ENCODE measurements around the gene NEK8. TPM values are rescaled to one million over a fixed set of nuclear protein-coding genes. Genes with fewer than 3 reads are reported as not detected.
A peak's percentile ranks its signal among the peaks of the same experiment; 100 is the strongest.

The NEK8 gene
- total RNA-seq, 1 donor from 2014 or later = 29.7 TPM

- intact Hi-C loops (cut with micrococcal nuclease) = no loop called here
- Mint-ChIP-seq H3K4me3 (no peak overlapping the region), H3K27ac (peak overlapping the region; percentile 99), H3K4me1 (peaks cover 94% of the 10 kb centered on the region), H3K9me3 (no peaks in the 10 kb centered on the region), H3K27me3 (no peaks in the 10 kb centered on the region), H3K36me3 (ENCODE audit: low read depth) (peaks cover 34% of the 10 kb centered on the region)
- DNase-seq (no peak), ATAC-seq (ENCODE audit: low read depth) (no peak)
- POLR2A ChIA-PET = interaction anchor here (1.1 to 23.0 kb wide), 2 partner anchors 10 to 12 kb away, joined by 5 to 2384 read pairs; partner anchors contain the start of genes NEK8, RPL23A and TLCD1
- TF ChIP-seq CTCF (IDR thresholded peaks at IDR 0.05) = no peak
- CTCF ChIA-PET = interaction anchor here (0.7 to 0.9 kb wide), 2 partner anchors 10 to 11 kb away, joined by 3 read pairs; no protein-coding TSS in a partner anchor
These were observed 8.7 kb downstream of the NEK8 start for GRCh38 chr17:28737316-28737715.

DNA sequence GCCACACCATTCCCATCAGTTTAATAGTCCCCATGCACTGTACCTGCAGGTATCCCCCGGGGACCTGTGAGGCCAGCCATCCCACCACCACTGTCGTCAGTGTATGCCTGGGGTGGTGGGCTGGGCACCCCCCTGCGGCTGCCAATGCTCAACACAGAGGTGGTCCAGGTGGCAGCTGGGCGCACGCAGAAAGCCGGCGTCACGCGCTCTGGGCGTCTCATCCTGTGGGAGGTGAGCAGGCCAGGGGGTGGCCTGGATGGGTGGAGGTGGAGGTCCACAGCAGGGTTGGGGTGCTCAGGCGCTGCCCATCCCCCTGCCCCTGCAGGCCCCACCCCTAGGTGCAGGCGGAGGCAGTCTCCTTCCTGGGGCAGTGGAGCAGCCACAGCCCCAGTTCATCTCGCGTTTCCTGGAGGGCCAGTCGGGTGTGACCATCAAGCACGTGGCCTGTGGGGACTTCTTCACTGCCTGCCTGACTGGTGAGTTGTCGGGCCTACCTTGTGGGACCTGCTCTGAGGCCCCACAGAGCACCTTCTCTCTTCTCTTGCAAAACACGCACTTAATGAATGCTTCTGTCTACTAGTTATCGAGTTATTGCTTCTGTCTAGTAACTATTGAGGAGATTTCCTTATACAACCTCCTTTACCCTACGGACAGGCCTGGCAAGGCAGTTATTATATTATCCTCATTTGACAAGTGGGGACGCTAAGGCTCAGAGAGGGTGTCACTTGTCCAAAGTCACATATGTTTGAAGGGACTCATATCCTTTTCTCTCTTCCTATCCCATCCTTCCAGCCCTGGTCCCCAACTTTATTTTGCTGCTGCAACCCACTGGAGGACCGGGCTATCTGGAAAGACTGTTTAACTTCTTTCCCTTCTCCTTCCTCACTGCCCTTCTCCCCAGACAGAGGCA is 9.4 kb downstream of the NEK8 start:
- peaks cover 97% of the 10 kb centered on the region for H3K4me1 Mint-ChIP-seq
- peak overlapping the region; percentile 99 for H3K27ac Mint-ChIP-seq
- ATAC-seq (ENCODE audit: low read depth) (peak; percentile 71), DNase-seq (peak; percentile 75)
- CTCF ChIA-PET = interaction anchor here (0.7 to 17.6 kb wide), 4 partner anchors 11 to 26 kb away, joined by 3 to 545 read pairs (median 4); partner anchors contain the start of genes NEK8 and TLCD1
- POLR2A ChIA-PET = interaction anchor here (0.6 to 23.0 kb wide), 10 partner anchors 11 to 213 kb away, joined by 3 to 2384 read pairs (median 5); partner anchors contain the start of genes FLOT2, NEK8, PHF12 and PIGS
- peaks cover 34% of the 10 kb centered on the region for H3K36me3 Mint-ChIP-seq (ENCODE audit: low read depth)
- intact Hi-C loops (cut with micrococcal nuclease) = loop anchor here (1.0 kb wide), 1 partner anchor 10 kb away; the partner anchor contains the start of gene NEK8
- H3K9me3 Mint-ChIP-seq = no peaks in the 10 kb centered on the region
- no peaks in the 10 kb centered on the region for H3K27me3 Mint-ChIP-seq
- H3K4me3 Mint-ChIP-seq = peak overlapping the region; percentile 80
- no peak for TF ChIP-seq CTCF (IDR thresholded peaks at IDR 0.05)

- DNase-seq (peak; percentile 75), ATAC-seq (ENCODE audit: low read depth) (peak; percentile 43)
- Mint-ChIP-seq H3K9me3 (no peaks in the 10 kb centered on the region), H3K27ac (peak overlapping the region; percentile 99), H3K36me3 (ENCODE audit: low read depth) (peaks cover 34% of the 10 kb centered on the region), H3K4me1 (peaks cover 91% of the 10 kb centered on the region), H3K27me3 (no peaks in the 10 kb centered on the region), H3K4me3 (peak overlapping the region; percentile 80)
- ChIA-PET CTCF (interaction anchor here (0.6 to 17.6 kb wide), 6 partner anchors 11 to 165 kb away, joined by 3 to 545 read pairs (median 4); partner anchors contain the start of genes ERAL1, NEK8 and TLCD1), POLR2A (interaction anchor here (0.6 to 23.0 kb wide), 10 partner anchors 10 to 213 kb away, joined by 3 to 2384 read pairs (median 4); partner anchors contain the start of genes FLOT2, NEK8, PHF12 and PIGS)
- intact Hi-C loops (cut with micrococcal nuclease) = loop anchor here (1.0 kb wide), 1 partner anchor 11 kb away; the partner anchor contains the start of gene NEK8
- no peak for TF ChIP-seq CTCF (IDR thresholded peaks at IDR 0.05)
These were observed 10.2 kb downstream of the NEK8 start for GRCh38 chr17:28738680-28739384.

GRCh38 chr17:28740406-28741357 is 12.1 kb downstream of the NEK8 start:
- H3K4me3 Mint-ChIP-seq = peak overlapping the region; percentile 86

More at GRCh38 chr17:28740406-28741357, 12.1 kb downstream of the NEK8 start:
- DNase-seq (no peak), ATAC-seq (ENCODE audit: low read depth) (no peak)
- ChIA-PET POLR2A (interaction anchor here (0.6 to 23.0 kb wide), 12 partner anchors 10 to 384 kb away, joined by 3 to 2384 read pairs (median 7); partner anchors contain the start of genes DHRS13, FLOT2, NEK8 and PHF12), CTCF (interaction anchor here (1.2 to 17.6 kb wide), 3 partner anchors 9 to 23 kb away, joined by 4 to 545 read pairs (median 7); partner anchors contain the start of genes NEK8 and TLCD1)
- no peaks in the 10 kb centered on the region for H3K27me3 Mint-ChIP-seq
- TF ChIP-seq CTCF (IDR thresholded peaks at IDR 0.05) = no peak
- H3K4me1 Mint-ChIP-seq = peaks cover 73% of the 10 kb centered on the region
- peak overlapping the region; percentile 99 for H3K27ac Mint-ChIP-seq
- intact Hi-C loops (cut with micrococcal nuclease) = loop anchor here (1.0 kb wide), 1 partner anchor 10 kb away; no protein-coding TSS in a partner anchor
- no peaks in the 10 kb centered on the region for H3K9me3 Mint-ChIP-seq
- H3K36me3 Mint-ChIP-seq (ENCODE audit: low read depth) = peaks cover 39% of the 10 kb centered on the region
